ENCODE data around the gene NET1. TPM values are rescaled to one million over a fixed set of nuclear protein-coding genes. Genes with fewer than 3 reads are reported as not detected.

Gene NET1
- total and polyA plus RNA-seq, 11 donors, result 5.6 to 29.5 (median 14.7) TPM

DNA sequence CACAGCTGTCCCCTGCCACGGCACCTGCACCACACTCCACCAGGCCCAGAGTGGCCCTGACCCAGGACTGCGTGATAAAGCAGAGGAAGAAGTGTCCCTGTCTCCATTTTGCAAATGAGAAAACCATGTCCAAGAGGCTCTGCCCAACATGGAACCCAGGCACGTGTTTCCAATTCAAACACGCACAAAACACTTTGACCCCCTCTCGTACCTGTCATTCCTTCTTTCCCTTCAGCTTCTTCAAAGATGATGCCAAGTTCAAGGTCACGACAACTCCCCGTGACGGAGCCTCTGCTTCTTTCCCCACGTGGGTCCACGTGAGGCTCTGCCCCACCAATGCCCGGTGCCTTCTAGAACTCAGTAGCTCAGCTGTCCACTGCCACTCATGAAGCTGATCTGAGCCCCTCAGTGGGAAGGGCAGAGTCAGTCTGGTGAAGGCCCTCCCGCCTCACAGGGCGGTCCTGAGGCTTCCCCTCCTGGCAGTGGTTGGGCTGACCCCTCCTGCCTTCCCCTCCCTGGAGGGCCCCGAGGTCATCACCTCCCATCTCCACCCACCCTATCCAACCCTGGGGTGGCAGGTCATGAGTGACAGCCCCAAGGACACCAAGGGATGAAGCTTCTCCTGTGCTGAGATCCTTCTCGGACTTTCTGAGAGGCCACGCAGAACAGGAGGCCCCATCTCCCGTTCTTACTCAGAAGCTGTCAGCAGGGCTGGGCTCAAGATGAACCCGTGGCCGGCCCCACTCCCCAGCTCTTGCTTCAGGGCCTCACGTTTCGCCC, 68.0 kb downstream of the NET1 start:
- no peak overlapping the region for H3K4me3 ChIP-seq
- intact Hi-C loops (cut with DNase I), result no loop called here
- H3K36me3 ChIP-seq, result no peaks in the 10 kb centered on the region
- WGBS, 4 donors, result 86 to 95% (median 93%) methylated on average over 15 to 21 of the region's 21 CpGs
- H3K9me3 ChIP-seq, result peaks cover 0 to 2% (median 0%) of the 10 kb centered on the region in 12 donors
- no peak for TF ChIP-seq POLR2A (IDR thresholded peaks at IDR 0.05)
- TF ChIP-seq, protein P1, sequence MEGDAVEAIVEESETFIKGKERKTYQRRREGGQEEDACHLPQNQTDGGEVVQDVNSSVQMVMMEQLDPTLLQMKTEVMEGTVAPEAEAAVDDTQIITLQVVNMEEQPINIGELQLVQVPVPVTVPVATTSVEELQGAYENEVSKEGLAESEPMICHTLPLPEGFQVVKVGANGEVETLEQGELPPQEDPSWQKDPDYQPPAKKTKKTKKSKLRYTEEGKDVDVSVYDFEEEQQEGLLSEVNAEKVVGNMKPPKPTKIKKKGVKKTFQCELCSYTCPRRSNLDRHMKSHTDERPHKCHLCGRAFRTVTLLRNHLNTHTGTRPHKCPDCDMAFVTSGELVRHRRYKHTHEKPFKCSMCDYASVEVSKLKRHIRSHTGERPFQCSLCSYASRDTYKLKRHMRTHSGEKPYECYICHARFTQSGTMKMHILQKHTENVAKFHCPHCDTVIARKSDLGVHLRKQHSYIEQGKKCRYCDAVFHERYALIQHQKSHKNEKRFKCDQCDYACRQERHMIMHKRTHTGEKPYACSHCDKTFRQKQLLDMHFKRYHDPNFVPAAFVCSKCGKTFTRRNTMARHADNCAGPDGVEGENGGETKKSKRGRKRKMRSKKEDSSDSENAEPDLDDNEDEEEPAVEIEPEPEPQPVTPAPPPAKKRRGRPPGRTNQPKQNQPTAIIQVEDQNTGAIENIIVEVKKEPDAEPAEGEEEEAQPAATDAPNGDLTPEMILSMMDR (IDR thresholded peaks at IDR 0.05), result no peak
- no peaks in the 10 kb centered on the region for H3K27me3 ChIP-seq
- no peaks in the 10 kb centered on the region for H3K4me1 ChIP-seq
- no peak overlapping the region for H3K27ac ChIP-seq
- peak in 1 of 4 donors; percentile 42 for ATAC-seq
- no peak for DNase-seq

DNA sequence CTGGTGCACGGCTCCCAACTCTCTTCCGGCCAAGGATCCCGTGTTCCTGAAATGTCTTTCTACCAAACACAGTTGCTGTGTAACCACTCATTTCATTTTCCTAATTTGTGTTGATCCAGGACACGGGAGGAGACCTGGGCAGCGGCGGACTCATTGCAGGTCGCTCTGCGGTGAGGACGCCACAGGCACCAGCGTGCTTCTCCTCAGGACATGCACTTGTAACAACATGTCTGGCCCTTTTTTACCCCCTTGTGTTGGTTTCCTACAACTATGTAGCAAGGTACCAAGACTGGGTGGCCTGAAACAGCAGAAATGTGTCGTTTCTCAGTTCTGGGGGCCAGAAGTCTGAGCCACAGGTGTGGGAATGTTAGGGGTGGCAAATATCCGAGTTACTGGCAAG, 68.8 kb downstream of the NET1 start:
- WGBS, 4 donors, result 85 to 95% (median 91%) methylated on average over 12 of the region's 12 CpGs
- Histone ChIP-seq H3K27me3 (peaks cover 0 to 1% (median 0%) of the 10 kb centered on the region in 9 donors), H3K27ac (no peak overlapping the region), H3K36me3 (no peaks in the 10 kb centered on the region), H3K4me1 (no peaks in the 10 kb centered on the region), H3K4me3 (no peak overlapping the region), H3K9me3 (peaks cover 0 to 2% (median 0%) of the 10 kb centered on the region in 12 donors)
- DNase-seq, result no peak
- no peak for ATAC-seq
- intact Hi-C loops (cut with DNase I), result no loop called here
- TF ChIP-seq, protein P1 (IDR thresholded peaks at IDR 0.05), result no peak
- no peak for TF ChIP-seq POLR2A (IDR thresholded peaks at IDR 0.05)

DNA sequence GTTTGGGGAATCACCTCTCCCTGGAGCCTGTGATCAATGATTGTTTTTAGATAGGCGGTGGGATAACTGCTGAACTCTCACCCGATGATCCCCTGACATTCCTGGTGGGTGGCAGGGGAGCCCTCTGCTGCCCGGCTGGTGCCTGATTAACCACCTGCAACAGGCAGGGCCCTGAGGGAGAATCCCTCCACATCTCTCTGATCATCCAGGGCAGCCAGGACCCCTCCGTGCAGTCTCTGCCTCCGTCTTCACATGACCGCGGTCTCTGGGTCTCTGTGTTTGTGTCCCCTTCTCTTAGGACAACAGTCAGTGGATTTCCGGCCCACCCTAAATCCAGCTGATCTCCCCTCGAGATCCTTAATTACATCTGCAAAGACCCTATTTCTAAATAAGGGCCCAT, 69.7 kb downstream of the NET1 start:
- ATAC-seq (no peak), DNase-seq (no peak)
- intact Hi-C loops (cut with DNase I), result no loop called here
- no peak for TF ChIP-seq POLR2A (IDR thresholded peaks at IDR 0.05)
- TF ChIP-seq, protein P1 (IDR thresholded peaks at IDR 0.05), result no peak
- no peak overlapping the region for H3K4me3 ChIP-seq
- H3K27ac ChIP-seq, result no peak overlapping the region
- H3K4me1 ChIP-seq, result no peaks in the 10 kb centered on the region
- H3K36me3 ChIP-seq, result no peaks in the 10 kb centered on the region
- H3K9me3 ChIP-seq, result peaks cover 0 to 2% (median 0%) of the 10 kb centered on the region in 12 donors
- H3K27me3 ChIP-seq, result peaks cover 0 to 6% (median 0%) of the 10 kb centered on the region in 9 donors
- 88 to 94% (median 92%) methylated on average over 9 of the region's 9 CpGs for WGBS, 4 donors

DNA sequence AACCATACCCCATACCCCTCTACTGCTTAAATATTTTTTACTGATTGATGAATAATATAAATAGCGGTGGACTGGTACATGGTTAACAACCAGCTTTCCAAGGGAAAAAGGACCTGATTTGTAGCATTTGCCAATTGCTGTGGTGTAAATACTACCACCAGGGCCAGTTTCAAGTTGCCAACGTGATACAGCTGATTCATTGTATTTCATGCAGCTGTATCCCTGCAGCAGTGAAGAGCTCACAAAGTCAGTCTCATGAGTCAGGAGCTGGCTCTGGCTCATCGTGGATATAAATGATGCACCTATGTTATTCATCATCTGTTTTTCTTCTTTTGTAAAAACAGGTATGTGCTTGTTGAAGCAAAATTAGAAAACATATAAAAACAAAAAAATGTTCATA, 71.8 kb downstream of the NET1 start:
- H3K36me3 ChIP-seq, result no peaks in the 10 kb centered on the region
- intact Hi-C loops (cut with DNase I), result no loop called here
- no peak for DNase-seq
- H3K9me3 ChIP-seq, result peaks cover 0 to 2% (median 0%) of the 10 kb centered on the region in 12 donors
- no peaks in the 10 kb centered on the region for H3K4me1 ChIP-seq
- H3K27ac ChIP-seq, result no peak overlapping the region
- 68 to 89% (median 83%) methylated on average over 3 of the region's 3 CpGs for WGBS, 4 donors
- no peak for ATAC-seq
- H3K4me3 ChIP-seq, result no peak overlapping the region
- peaks cover 0 to 6% (median 0%) of the 10 kb centered on the region in 9 donors for H3K27me3 ChIP-seq
- TF ChIP-seq, protein P1 (IDR thresholded peaks at IDR 0.05), result no peak
- no peak for TF ChIP-seq POLR2A (IDR thresholded peaks at IDR 0.05)

Measured in heart left ventricle (tissue), 16 donors.